HepG2 (cell line): Measurements from ENCODE around the gene RAET1E. TPM values are rescaled to one million over a fixed set of nuclear protein-coding genes. Genes with fewer than 3 reads are reported as not detected.

Source experiments
- ATAC-seq: fragments of 200-7000 bp; cut with Tn5 transposase; 3 replicates; pipeline ENCODE4 v1.9.1; 2020; ENCODE audit warnings: mild to moderate bottlenecking, moderate library complexity
- BruUV-seq: library from RNA; stranded (reverse); fragments of 400-500 nt; replicated peaks from 2 replicates; lab custom pipeline; 2021; lab: Mats Ljungman, UMichigan
- CTCF ChIA-PET: fragments of 300-600 bp; formaldehyde crosslinking; extraction: SDS; loops from one replicate; lab custom pipeline; 2021; ENCODE audit warnings: low total read pairs, inconsistent platforms, low intra/inter-chr PET ratio; lab: Yijun Ruan, JAX
- POLR2A ChIA-PET: fragments of 350-600 bp; sonication (Branson Sonifier 250); formaldehyde crosslinking; loops from one replicate; lab custom pipeline; 2020; ENCODE audit warnings: antibody characterized with exemption, inconsistent platforms; lab: Yijun Ruan, JAX
- DNase-seq: peaks from one replicate; pipeline ENCODE4 v3.0.0-alpha.2; 2015; ENCODE audit warnings: low spot score
- FAIRE-seq: peaks from 3 replicates; lab custom pipeline; 2011; peaks lifted over from hg19 to GRCh38; lab: Jason Lieb, UNC
- H2AFZ ChIP-seq: one replicate; pipeline ENCODE4 v1.6.1; 2011; ENCODE audit warnings: low read length, inconsistent platforms
- H3K27ac ChIP-seq: fragments of 300-600 bp; 3 replicates; pipeline ENCODE4 v1.8.0; 2011; ENCODE audit warnings: mixed run types, mild to moderate bottlenecking, mixed read lengths, low read length, inconsistent platforms; ENCODE audit not compliant: insufficient read depth; ENCODE audit errors: extremely low read length
- H3K27me3 ChIP-seq, 2 experiments: fragments of 200-600 bp in 1 of 2; 2 replicates in 1 of 2; 3 replicates in 1 of 2; pipeline versions ENCODE4 v1.6.0 to v1.8.0; 2011; ENCODE audit warnings: low read length in 2 of 2, mild to moderate bottlenecking in 2 of 2, moderate library complexity in 2 of 2, inconsistent platforms in 1 of 2; ENCODE audit not compliant: insufficient read depth in 2 of 2, control insufficient read depth in 1 of 2
- H3K36me3 ChIP-seq, 2 experiments: fragments of 200-600 bp in 1 of 2; replicated peaks in 1 of 2; 2 replicates in 1 of 2; 3 replicates in 1 of 2; pipeline versions ENCODE4 v1.5.1 to v1.8.0; 2011; ENCODE audit warnings: low read length in 2 of 2, inconsistent platforms in 1 of 2; ENCODE audit not compliant: insufficient read depth in 2 of 2, control insufficient read depth in 1 of 2
- H3K4me1 ChIP-seq: 2 replicates; pipeline ENCODE4 v1.5.1; 2012; ENCODE audit warnings: low read length, inconsistent platforms; ENCODE audit not compliant: insufficient read depth
- H3K4me2 ChIP-seq: 2 replicates; pipeline ENCODE4 v1.6.0; 2011; ENCODE audit warnings: low read depth, low read length, inconsistent platforms
- H3K4me3 ChIP-seq, 3 experiments: fragments of 200-600 bp in 1 of 3; sonication (generic), shearing (Covaris generic) in 1 of 3; replicated peaks in 1 of 3; 2 replicates each; pipeline ENCODE4 v1.5.1; 2011 to 2016; ENCODE audit warnings: low read length in 3 of 3, inconsistent platforms in 2 of 3, low read depth in 2 of 3, mild to moderate bottlenecking in 2 of 3, control low read depth in 1 of 3, mixed read lengths in 1 of 3; ENCODE audit not compliant: insufficient read depth in 1 of 3
- H3K79me2 ChIP-seq: one replicate; pipeline ENCODE4 v1.6.1; 2011; ENCODE audit warnings: low read length, inconsistent platforms; ENCODE audit not compliant: insufficient read depth
- H3K9ac ChIP-seq: 2 replicates; pipeline ENCODE4 v1.6.0; 2011; ENCODE audit warnings: mild to moderate bottlenecking, low read depth, low read length, inconsistent platforms; ENCODE audit not compliant: insufficient read depth
- H3K9me3 ChIP-seq: 2 replicates; pipeline ENCODE4 v1.5.1; 2012; ENCODE audit warnings: mild to moderate bottlenecking, low read length
- H4K20me1 ChIP-seq: 2 replicates; pipeline ENCODE4 v1.6.0; 2011; ENCODE audit warnings: inconsistent platforms, mild to moderate bottlenecking, low read length, moderate library complexity; ENCODE audit not compliant: insufficient read depth
- ASH2L ChIP-seq: fragments of 300-600, 200-600 bp; sonication (generic); IDR thresholded peaks from 2 replicates; pipeline ENCODE4 v1.7.0; 2017; ENCODE audit warnings: low read depth, mild to moderate bottlenecking, moderate library complexity, mixed read lengths, low read length; ENCODE audit not compliant: insufficient read length
- BRD4 ChIP-seq: sonication (generic); formaldehyde crosslinking; IDR thresholded peaks from 2 replicates; pipeline ENCODE4 v1.4.0; 2020; ENCODE audit warnings: missing genetic modification reagents
- CREB3 ChIP-seq: sonication (generic); formaldehyde crosslinking; IDR thresholded peaks from 2 replicates; pipeline ENCODE4 v1.5.0; 2020; ENCODE audit warnings: missing genetic modification reagents
- DNMT1 ChIP-seq: sonication (generic); formaldehyde crosslinking; IDR thresholded peaks from 2 replicates; pipeline ENCODE4 v1.5.1; 2020; ENCODE audit warnings: mild to moderate bottlenecking, missing genetic modification reagents
- IKZF1 ChIP-seq: fragments of 450-650 bp; IDR thresholded peaks from 2 replicates; pipeline ENCODE4 v1.7.1; 2016
- KDM3A ChIP-seq: IDR thresholded peaks from 2 replicates; pipeline ENCODE4 v1.6.1; 2018; ENCODE audit warnings: low read depth, missing compliant biosample characterization
- MIER3 ChIP-seq: IDR thresholded peaks from 2 replicates; pipeline ENCODE4 v1.6.1; 2016; ENCODE audit warnings: missing compliant biosample characterization, borderline replicate concordance
- MTA1 ChIP-seq: sonication (generic); formaldehyde crosslinking; IDR thresholded peaks from 2 replicates; pipeline ENCODE4 v1.4.0; 2020; ENCODE audit warnings: missing genetic modification reagents, mild to moderate bottlenecking, borderline replicate concordance
- NONO ChIP-seq, 2 experiments: fragments of 450-650 bp in 1 of 2; sonication (generic) in 1 of 2; formaldehyde crosslinking in 1 of 2; IDR thresholded peaks in 1 of 2; conservative IDR thresholded peaks in 1 of 2; 2 replicates each; pipeline versions ENCODE4 v1.6.1 to v1.8.0; 2017 to 2022; ENCODE audit warnings: mild to moderate bottlenecking in 1 of 2, missing genetic modification reagents in 1 of 2, moderate library complexity in 1 of 2
- PAWR ChIP-seq: sonication (generic); formaldehyde crosslinking; IDR thresholded peaks from 2 replicates; pipeline ENCODE4 v1.4.0; 2020; ENCODE audit warnings: missing genetic modification reagents, mild to moderate bottlenecking, borderline replicate concordance
- POLR2A ChIP-seq, 2 experiments: IDR thresholded peaks; 2 replicates each; pipeline ENCODE4 v1.6.1; 2011; ENCODE audit warnings: low read depth in 2 of 2, low read length in 2 of 2, mild to moderate bottlenecking in 1 of 2, moderate library complexity in 1 of 2; ENCODE audit not compliant: insufficient read depth in 1 of 2
- RFXAP ChIP-seq: sonication (generic); formaldehyde crosslinking; IDR thresholded peaks from 2 replicates; pipeline ENCODE4 v1.4.0; 2020; ENCODE audit warnings: missing genetic modification reagents, borderline replicate concordance
- ZC3H4 ChIP-seq: sonication (generic); formaldehyde crosslinking; IDR thresholded peaks from 2 replicates; pipeline ENCODE4 v1.4.0; 2020; ENCODE audit warnings: missing genetic modification reagents, borderline replicate concordance
- ZFAT ChIP-seq: sonication (generic); formaldehyde crosslinking; conservative IDR thresholded peaks from 2 replicates; pipeline ENCODE4 v1.8.1; 2023; ENCODE audit warnings: missing genetic modification reagents, inconsistent platforms
- ZNF230 ChIP-seq: sonication (generic); formaldehyde crosslinking; IDR thresholded peaks from 2 replicates; pipeline ENCODE4 v1.4.0; 2020; ENCODE audit warnings: mild to moderate bottlenecking, missing genetic modification reagents
- ZNF674 ChIP-seq: sonication (generic); formaldehyde crosslinking; IDR thresholded peaks from 2 replicates; pipeline ENCODE4 v1.5.0; 2020; ENCODE audit warnings: low read depth, mild to moderate bottlenecking, missing genetic modification reagents
- ZNF781 ChIP-seq: sonication (generic); formaldehyde crosslinking; IDR thresholded peaks from 2 replicates; pipeline ENCODE4 v1.5.1; 2020; ENCODE audit warnings: borderline replicate concordance, mild to moderate bottlenecking, missing genetic modification reagents; ENCODE audit errors: not compliant biosample characterization
- WGBS: methylation state at CpG from one replicate; pipeline ENCODE4 v1.1.6; 2017; ENCODE audit warnings: low lambda C conversion rate; 5-methylcytosine and 5-hydroxymethylcytosine counted together
- in situ Hi-C: cut with HindIII; loops from 2 replicates; pipeline ENCODE4 v1.10.0; 2017; ENCODE audit warnings: low pct_unique_long_range_greater_than_20kb; ENCODE audit not compliant: extremely low pct_ligation_motif_present
- intact Hi-C: fragments of 100-400 bp; cut with micrococcal nuclease; formaldehyde crosslinking; loops from one replicate; pipeline ENCODE4 v1.10.0; 2022; ENCODE audit not compliant: unreplicated experiment
- polyA plus RNA-seq, 8 experiments: library from polyadenylated mRNA; depleted of rRNA in 3 of 8; stranded (reverse) in 7 of 8; unstranded in 1 of 8; fragments of >200 nt; fragmentation: Illumina TruSeq in 4 of 8; extraction: Trizol in 4 of 8; gene quantifications; 2 replicates each; pipeline versions ENCODE4 v1.2.1 to v1.2.3, GENCODE V29; 2011 to 2016; ENCODE audit warnings: low read depth in 4 of 8, missing spikeins in 1 of 8, mixed read lengths in 1 of 8; ENCODE audit not compliant: insufficient read depth in 1 of 8
- total RNA-seq, 5 experiments: library from RNA; depleted of rRNA; stranded (reverse); fragments of >200 nt; fragmentation: Illumina TruSeq; extraction: Trizol; gene quantifications; 2 replicates each; pipeline ENCODE4 v1.2.3, GENCODE V29; 2016; ENCODE audit warnings: low read depth in 1 of 5
- TF ChIP-seq, protein P1 (sequence below): sonication (generic); formaldehyde crosslinking; IDR thresholded peaks from 2 replicates; pipeline ENCODE4 v1.5.1; 2020; ENCODE audit warnings: missing genetic modification reagents, mild to moderate bottlenecking, borderline replicate concordance
- TF ChIP-seq, protein P2 (sequence below): sonication (generic); formaldehyde crosslinking; IDR thresholded peaks from 2 replicates; pipeline ENCODE4 v1.5.0; 2020; ENCODE audit warnings: mild to moderate bottlenecking, missing genetic modification reagents

RAET1E gene
- total and polyA plus RNA-seq, 2 of the 13 experiments (the other 11 are each of a cell fraction or from before 2014, with no cell fraction given) = not detected

DNA sequence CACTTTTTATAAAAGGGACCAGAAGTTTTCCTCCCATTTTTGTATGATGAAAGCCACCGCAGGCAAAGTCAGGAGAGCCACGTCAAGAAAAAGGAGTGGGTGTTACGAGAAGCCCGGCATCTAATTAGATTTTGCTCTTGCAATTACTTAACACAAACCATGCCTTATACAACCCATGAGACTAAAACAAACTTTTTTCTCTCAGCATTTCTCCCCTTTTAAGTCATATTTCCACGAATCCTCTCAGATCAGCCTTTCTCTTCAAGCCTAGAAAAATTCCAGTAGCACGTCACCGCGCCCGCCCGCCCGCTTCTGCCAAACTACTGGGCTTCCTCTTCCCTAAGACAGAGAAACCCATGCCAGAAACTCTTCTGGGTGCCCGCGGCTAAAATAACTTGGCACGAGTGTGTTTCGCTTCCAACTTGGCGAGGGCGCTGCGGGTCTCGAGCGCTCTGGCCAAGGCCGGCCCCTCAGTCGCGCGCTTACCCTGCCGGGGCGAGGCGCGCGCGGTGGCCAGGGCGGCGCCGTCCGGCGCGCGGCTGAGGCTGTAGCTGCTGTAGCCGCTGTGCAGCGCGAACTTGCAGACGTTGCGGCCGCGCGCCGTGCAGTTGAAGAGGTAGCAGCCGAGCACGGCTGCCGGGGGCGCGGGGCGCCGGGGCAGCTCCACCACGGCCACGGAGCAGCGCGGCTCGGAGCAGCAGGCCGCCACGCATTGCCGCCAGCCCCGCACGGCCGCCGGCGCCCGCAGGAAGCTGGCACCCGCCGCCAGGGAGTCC lies 34.8 kb downstream of the RAET1E start:
- H3K9ac ChIP-seq = peak overlapping the region; percentile 80
- 0 out of 2 replicates have a peak, but pooled peaks have one; percentile 31 for TF ChIP-seq BRD4 (CRISPR knock-in tag)
- no peak; the same call in 1 of the 2 replicates for TF ChIP-seq CREB3 (CRISPR knock-in tag)
- TF ChIP-seq MIER3 (CRISPR knock-in tag) = no peak
- no peak for TF ChIP-seq ZNF230 (CRISPR knock-in tag)
- no peak for TF ChIP-seq ZC3H4 (CRISPR knock-in tag)
- TF ChIP-seq MTA1 (CRISPR knock-in tag) = peak; percentile 20; the same call in 1 of the 2 replicates
- TF ChIP-seq DNMT1 (CRISPR knock-in tag) = 0 out of 2 replicates have a peak, but pooled peaks have one; percentile 49
- no peak for TF ChIP-seq KDM3A (CRISPR knock-in tag)
- TF ChIP-seq ZFAT (CRISPR knock-in tag) = peak; percentile 32; the same call in 1 of the 2 replicates
- TF ChIP-seq, protein P1, sequence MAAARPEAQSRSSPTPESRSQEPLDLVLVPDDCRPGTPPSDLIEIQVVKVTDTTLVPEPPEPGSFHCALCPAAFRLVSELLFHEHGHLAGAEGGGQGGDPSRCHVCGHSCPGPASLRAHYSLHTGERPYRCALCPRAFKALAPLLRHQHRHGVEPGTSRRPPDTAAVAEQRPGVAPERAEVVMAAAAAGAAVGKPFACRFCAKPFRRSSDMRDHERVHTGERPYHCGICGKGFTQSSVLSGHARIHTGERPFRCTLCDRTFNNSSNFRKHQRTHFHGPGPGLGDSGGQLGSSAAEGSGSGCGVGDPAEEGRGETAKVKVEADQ (CRISPR knock-in tag) = no peak; the same call in 1 of the 2 replicates
- TF ChIP-seq ZNF674 = no peak
- peak; percentile 30 for TF ChIP-seq ZNF781
- no peak for TF ChIP-seq NONO (IDR thresholded peaks at IDR 0.05)
- TF ChIP-seq NONO (CRISPR knock-in tag; conservative IDR thresholded peaks at IDR 0.05) = no peak; the same call in 1 of the 2 replicates
- TF ChIP-seq PAWR (CRISPR knock-in tag) = no peak
- TF ChIP-seq POLR2A (IDR thresholded peaks at IDR 0.05; ENCODE audit: insufficient read depth in 1 of 2, low read depth in 2 of 2, low read length in 2 of 2) = peak in 1 of 2 experiments; percentile 55; a peak in 1 of 4 replicates
- peak; percentile 4 for TF ChIP-seq ASH2L
- 0 out of 2 replicates have a peak, but pooled peaks have one; percentile 8 for TF ChIP-seq RFXAP (CRISPR knock-in tag)
- no peak for TF ChIP-seq IKZF1
- TF ChIP-seq, protein P2, sequence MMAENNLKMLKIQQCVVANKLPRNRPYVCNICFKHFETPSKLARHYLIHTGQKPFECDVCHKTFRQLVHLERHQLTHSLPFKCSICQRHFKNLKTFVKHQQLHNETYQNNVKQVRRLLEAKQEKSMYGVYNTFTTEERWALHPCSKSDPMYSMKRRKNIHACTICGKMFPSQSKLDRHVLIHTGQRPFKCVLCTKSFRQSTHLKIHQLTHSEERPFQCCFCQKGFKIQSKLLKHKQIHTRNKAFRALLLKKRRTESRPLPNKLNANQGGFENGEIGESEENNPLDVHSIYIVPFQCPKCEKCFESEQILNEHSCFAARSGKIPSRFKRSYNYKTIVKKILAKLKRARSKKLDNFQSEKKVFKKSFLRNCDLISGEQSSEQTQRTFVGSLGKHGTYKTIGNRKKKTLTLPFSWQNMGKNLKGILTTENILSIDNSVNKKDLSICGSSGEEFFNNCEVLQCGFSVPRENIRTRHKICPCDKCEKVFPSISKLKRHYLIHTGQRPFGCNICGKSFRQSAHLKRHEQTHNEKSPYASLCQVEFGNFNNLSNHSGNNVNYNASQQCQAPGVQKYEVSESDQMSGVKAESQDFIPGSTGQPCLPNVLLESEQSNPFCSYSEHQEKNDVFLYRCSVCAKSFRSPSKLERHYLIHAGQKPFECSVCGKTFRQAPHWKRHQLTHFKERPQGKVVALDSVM = 0 out of 2 replicates have a peak, but pooled peaks have one; percentile 7

More for the DNA sequence above, 34.8 kb downstream of the RAET1E start:
- H3K4me2 ChIP-seq = peak overlapping the region; percentile 88
- under 1% methylated on average over 34 of the region's 69 CpGs for WGBS
- H3K36me3 ChIP-seq = no peaks in the 10 kb centered on the region
- no peak overlapping the region for H2AFZ ChIP-seq
- peak overlapping the region; percentile 66 to 93 (median 83) for H3K4me3 ChIP-seq
- intact Hi-C loops = loop anchor here (5.0 kb wide), 1 partner anchor 116 kb away; the partner anchor contains the start of genes NUP43 and PCMT1
- CTCF ChIA-PET = interaction anchor here (2.4 to 4.0 kb wide), 2 partner anchors 23 to 28 kb away, joined by 28 to 37 read pairs; no protein-coding TSS in a partner anchor
- ATAC-seq = peak; percentile 34
- in situ Hi-C loops = no loop called here
- no peak for FAIRE-seq
- DNase-seq = peak; percentile 38
- peaks cover 27% of the 10 kb centered on the region for H3K79me2 ChIP-seq
- peaks cover 16% of the 10 kb centered on the region; the same call in 1 of the 2 replicates for H4K20me1 ChIP-seq
- POLR2A ChIA-PET = interaction anchor here (1.7 to 7.4 kb wide), 2 partner anchors 16 to 32 kb away, joined by 7 to 56 read pairs; no protein-coding TSS in a partner anchor
- no TSS peak for BruUV-seq
- no peaks in the 10 kb centered on the region for H3K9me3 ChIP-seq
- no peaks in the 10 kb centered on the region; a peak in 1 of 5 replicates for H3K27me3 ChIP-seq
- H3K27ac ChIP-seq = peak overlapping the region; percentile 87
- peaks cover 59% of the 10 kb centered on the region for H3K4me1 ChIP-seq
